GM21576 (cell line): ENCODE data around the gene ARL8A.
"Not testable (repeated sequence)": the region's sequence is repeated elsewhere in the genome, so short reads cannot be mapped to it uniquely, and the experiment has no call there.

Source experiments
- ATAC-seq: cut with Tn5 transposase; IDR thresholded peaks from one replicate; pipeline ENCODE4 v1.9.1; 2021; ENCODE audit warnings: mild to moderate bottlenecking, moderate library complexity; ENCODE audit not compliant: unreplicated experiment

Gene ARL8A

DNA sequence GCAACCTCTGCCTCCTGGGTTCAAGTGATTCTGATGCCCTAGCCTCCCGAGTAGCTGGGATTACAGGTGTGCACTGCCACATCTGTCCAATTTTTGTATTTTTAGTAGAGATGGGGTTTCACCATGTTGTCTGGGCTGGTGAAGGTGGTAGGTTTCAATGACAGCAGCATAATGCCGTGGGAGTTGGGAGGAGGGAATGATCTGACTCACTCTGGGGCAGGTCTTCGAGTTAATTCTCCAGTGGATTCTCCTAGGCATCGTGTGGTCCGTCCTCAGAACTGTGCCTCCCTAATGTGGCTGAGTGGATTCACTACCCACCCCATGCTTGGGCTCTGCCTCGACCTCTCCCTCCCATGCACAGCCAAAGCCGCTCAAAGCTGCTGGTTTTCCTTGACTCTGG, 23.5 kb downstream of the ARL8A start:
- ATAC-seq: no peak

DNA sequence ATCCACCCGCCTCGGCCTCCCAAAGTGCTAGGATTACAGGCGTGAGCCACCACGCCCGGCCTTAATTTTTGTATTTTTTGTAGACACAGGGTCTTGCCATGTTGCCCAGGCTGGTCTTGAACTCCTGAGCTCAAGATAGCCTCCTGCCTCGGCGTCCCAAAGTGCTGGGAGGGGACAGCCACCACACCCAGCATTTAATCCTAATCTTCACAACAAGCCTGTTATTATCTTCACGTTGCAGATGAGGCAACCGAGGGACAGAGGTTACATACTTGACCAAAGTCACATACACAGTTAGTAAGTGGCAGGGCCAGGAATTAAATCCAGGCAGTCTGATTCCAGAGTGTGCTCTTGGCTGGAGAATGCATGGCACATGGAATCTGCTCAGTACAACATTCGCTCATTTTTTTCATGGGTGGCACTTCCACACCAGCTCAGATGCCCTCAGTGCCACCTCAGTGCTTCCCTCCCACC, 26.6 kb downstream of the ARL8A start:
- no peak for ATAC-seq

- no peak for ATAC-seq
These were observed 28.2 kb downstream of the ARL8A start for GRCh38 chr1:202116287-202116686.

DNA sequence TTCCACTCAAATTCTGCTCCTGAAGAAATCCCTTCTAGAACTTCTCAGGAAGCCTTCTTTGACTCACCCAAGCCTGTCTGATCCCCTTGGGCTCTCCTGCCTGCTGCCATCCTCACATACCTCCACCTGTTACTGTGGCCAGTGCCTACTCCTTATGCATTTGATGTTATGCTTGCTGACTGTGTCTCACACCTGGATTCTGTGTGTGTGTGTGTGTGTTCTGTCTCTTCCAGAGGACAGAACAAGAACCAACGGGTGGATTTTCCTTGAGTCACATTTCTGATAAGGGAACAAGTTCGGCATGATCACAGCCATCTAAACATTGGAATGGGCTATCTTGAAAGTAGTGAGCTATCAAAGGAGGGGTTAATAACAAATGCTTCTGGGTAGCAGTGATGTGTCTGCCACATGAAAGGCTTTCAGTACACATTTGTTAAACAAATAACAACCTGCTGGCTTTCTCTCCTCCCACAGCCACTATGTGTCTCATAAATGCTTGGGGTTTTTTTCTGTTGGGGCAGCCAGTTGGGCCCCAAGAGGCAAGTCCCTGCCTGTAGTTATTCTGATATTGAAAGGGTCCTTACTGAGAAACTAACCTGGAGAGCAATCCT, 30.7 kb downstream of the ARL8A start:
- ATAC-seq: no peak

DNA sequence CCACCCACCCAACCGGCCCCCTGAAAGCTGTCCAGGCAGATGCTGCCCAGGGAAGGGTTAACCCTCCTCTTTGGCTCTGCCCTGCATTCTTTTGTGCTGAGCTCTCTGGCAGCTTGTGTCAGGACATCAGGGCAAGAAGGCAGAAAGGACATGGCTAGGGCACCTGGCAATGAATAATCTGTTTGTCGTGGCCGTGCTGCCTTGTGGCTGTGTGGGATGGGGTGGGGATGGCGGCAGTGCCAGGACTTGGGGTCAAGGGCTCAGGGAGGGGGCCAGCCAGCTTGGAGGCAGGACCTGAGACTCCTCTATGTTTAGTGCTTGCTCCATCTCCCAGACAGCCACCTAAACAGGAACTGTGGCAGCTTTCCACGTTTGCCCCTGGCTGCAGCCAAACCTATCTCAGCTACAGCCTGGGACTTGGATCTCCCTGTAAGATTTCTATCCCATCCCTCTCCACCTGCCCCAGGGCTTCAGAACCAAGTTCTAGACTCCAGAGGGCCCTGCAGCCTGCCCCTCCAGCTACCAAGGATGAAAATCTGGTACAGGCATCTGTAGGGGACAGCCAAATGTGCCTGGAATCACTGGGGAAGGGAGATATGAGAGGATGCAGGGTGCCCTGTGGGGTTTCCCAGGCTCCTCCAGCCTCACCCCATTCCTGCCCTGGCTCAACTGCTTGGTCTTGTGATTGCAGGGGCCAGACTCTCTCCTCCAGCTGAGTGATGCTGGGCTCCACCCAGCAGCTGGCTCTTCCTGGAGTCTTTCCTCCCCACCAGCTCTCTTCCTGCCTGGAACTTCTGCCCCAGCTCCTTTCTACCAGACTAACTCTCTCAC, 31.5 kb downstream of the ARL8A start:
- no peak for ATAC-seq

- ATAC-seq: not testable (repeated sequence)
These were observed 32.9 kb downstream of the ARL8A start for GRCh38 chr1:202111589-202111988.

- no peak for ATAC-seq
These were observed 33.6 kb downstream of the ARL8A start for GRCh38 chr1:202110977-202111376.

DNA sequence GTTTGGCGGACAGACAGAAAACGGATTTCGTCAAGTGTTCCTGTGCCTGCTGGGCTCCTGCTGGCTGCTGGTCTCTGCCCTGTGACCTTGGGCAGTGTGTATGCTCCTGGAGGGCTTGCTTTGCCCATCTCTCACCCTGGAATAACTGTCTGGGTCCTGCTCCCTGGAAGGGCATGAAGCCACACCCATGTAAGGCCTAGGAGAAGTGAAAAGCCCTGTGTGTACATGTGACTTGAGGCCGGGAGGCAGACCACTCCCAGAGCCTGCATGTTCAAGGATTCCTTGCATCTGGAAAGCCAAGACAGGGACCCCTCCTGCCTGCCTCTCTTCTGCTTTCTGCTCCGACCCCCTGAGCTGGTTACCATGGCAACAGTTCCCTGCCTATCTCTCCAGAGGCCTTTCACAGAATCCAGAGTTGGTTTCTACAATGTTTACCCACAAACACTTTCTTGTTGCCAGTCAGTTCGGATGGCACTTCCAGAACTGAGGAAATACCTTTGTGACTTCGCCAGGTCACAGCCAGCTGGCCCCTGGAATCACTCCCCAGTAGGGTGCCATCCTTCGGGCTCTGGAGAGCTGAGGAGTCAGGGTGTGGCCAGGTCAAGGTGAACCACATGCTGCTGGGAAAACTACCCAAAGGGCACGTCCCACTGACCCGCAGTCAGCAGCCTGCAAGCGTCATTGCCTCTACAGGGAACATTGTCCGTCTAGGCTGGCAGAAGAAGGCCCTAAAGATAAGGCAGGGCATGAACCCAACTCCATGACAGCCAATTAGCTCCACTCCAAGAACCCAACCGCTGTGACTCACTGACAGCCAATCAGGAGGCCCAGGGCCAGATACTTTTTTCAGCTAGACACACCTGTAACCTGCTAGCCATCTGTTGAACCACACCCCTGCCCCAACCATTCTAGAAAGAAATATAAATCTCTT, 36.5 kb downstream of the ARL8A start:
- no peak for ATAC-seq

- ATAC-seq: no peak
These were observed 37.2 kb downstream of the ARL8A start for GRCh38 chr1:202107321-202107761.

DNA sequence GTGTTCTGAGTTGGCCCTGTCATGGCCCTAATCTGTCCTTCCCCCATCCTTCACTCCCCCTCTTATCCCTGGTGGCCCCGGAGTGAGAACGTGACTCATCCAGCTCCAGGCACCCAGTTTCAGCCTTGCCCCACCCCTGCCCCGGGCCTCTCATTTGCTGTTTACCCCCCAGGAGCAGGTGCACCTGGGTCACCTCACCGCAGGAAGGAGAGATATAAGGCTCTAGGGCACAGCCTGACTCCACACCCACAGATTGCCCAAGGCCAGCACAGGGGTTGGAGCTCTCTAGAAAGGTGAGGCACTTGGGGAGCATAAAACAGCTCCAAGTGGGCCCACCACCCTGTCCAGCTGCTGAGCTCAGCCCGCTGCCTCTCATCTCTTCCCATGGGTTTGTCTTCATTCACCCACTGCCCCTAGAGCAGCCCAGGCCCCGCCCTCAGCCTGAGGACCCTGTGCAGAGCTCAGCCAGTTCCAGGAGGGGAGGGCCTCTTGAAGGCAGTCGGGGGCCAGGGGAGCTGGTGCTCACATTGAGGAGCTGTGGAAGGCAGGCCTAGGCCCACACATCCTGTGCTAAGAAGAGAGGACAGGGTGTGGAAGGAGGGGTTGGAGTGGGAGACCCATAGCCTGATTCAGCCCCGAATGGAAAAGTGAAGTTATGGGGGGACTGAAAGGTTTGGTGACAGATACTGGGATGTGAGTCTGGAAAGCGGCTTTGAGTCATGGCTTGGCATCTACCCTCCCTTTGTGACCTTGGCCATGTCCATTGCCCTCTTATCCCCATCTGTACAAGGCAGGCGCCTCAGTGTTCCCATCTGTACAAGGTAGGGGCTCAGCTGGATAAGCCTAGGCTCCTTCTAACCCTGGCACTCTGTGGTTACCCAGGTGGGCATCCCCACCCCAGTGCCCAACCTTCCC, 37.9 kb downstream of the ARL8A start:
- ATAC-seq: no peak

DNA sequence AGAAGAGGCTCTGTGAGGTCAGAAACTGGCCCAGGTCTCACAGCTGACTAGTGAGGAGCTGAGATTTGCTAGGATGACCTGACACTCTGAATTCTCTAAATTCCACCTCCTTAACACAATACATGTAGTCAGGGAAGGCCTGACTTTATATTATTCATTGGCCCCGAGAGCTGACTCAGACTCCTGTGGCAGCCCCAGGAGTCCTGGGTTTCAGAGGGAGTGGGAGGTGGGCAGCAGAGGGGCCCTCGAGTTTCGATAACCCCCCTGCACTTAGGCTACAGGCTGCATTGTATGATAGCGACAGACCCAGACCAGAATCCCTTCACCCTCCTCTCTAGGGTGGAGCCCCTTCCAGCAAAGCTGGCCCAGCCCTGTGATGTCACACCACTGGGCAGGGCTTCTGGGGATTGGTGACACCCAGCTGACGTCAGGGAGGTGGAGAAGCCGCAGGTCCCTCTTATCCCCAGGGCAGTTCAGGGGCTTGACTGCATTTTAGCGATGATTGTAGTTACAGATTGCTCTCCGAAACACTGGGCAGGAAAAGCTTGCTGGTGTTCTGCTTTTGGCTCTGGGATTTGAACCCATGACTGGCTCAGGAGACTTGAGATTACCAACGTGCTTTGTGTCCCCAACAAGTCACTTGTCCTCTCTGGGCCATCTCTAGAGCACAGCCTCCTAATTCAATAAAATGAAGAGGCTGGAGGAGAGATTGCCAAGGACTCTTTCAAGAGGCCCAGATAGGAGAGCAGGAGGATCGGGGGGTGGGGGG, 38.8 kb downstream of the ARL8A start:
- ATAC-seq: no peak

- no peak for ATAC-seq
These were observed 40.5 kb downstream of the ARL8A start for GRCh38 chr1:202104073-202104472.

DNA sequence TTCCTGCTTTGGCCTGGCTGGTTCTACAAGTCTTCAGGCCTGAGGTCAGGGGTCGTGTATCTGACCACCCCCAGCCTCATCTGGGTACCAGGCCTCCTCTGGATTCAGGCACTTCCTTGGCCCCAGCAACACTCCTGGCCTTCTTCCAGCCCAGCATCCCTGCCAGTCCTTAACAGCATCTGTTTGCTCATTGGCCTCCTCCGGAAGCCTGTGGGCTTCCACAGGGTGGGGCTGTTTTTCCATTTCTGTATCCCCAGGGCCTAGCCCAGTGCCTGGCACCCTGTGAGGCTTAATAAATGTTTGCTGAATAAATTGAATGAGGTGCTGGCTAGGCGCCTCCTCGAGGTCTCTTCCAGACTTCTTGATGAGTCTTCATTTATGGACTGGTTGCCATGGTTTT, 43.4 kb downstream of the ARL8A start:
- no peak for ATAC-seq

- no peak for ATAC-seq
These were observed 50.7 kb downstream of the ARL8A start for GRCh38 chr1:202093858-202094257.

GRCh38 chr1:202090994-202091393, 53.5 kb downstream of the ARL8A start:
- ATAC-seq: no peak

- no peak for ATAC-seq
These were observed 56.3 kb downstream of the ARL8A start for GRCh38 chr1:202088206-202088605.

DNA sequence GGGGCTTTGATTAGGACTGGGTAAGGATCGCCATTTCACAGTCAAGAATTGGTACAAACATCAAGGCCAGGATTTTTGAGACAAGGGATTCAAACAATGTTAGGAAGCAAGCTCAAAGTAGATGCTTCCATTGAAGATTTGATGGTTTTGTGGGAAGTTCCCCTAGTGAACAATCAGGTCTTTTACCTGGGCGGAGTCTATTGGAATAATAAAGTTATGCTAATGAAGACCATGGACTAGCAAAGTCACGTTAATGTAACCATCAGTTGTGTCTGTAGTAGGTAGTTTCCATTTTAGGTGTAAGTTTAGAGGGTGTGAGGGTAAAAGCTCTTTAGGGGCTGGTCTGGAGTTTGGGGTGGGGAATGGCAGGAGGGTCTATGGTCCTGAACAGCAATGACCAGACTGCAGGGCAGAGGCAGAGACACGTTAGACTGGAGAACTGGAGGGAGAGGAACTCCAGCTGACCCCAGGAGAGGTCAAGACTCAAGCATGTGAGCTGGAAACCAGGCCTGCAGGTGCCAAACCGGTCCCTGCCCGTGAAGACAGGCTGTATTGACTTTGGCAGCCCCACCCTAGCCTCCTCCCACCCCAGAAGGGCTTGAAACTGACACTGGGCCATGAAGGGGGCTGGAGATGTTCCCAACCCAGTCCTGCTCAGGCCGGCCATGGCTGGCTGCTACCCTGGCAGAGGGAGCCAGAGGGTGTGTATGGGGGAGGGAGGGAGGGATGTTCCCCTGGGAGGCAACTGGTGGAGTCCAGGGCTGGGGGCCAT, 57.8 kb downstream of the ARL8A start:
- ATAC-seq: no peak

DNA sequence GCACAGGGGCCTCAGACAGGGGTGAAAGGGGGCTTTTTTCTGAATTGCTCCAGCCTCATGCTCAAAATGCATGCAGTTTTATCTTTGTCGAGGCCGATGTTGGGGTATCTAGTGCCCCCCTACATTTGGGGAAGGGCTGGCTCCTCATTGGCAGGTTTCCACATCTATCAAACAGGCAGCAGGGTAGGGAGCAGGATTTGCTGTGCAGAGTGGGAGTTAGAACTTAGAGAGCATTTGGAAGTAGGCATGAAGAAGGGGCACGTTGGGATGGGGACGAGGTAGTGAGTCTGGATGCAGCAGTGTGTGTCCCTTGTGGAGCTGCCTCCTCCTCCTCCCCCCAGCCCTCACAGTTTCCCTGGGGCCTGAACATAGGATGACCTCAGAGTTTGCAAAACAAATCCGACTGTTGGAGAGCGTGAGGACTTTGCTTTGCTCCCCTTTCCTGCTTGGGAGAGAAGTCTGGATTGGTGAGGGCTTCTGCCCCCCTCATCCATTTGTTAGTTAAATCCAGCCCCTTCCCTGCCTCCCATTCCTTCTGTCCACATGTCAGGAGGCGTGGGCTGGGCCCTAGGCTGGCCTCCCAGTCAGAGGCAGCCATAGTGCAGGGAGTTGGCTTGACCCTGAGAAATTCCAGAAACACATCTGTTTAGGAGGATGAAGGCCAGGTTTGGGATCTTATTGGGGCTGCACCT, 58.7 kb downstream of the ARL8A start:
- no peak for ATAC-seq
